Choroid plexus epithelial cell (primary cell): ENCODE data around the gene MUC20.

Experiments
- DNase-seq: peaks from one replicate; pipeline ENCODE4 v3.0.0-alpha.2; 2010; ENCODE audit warnings: low read depth
- H3K4me3 ChIP-seq: 2 replicates; pipeline ENCODE4 v1.5.1; 2011; ENCODE audit warnings: low read depth, mild to moderate bottlenecking, control low read depth, low read length, moderate library complexity
- TF ChIP-seq, protein P1 (sequence below): conservative IDR thresholded peaks from 2 replicates; pipeline ENCODE4 v1.5.1; 2011; ENCODE audit warnings: low read depth, mild to moderate bottlenecking, control low read depth, inconsistent platforms, low read length, moderate library complexity

MUC20 gene

DNA sequence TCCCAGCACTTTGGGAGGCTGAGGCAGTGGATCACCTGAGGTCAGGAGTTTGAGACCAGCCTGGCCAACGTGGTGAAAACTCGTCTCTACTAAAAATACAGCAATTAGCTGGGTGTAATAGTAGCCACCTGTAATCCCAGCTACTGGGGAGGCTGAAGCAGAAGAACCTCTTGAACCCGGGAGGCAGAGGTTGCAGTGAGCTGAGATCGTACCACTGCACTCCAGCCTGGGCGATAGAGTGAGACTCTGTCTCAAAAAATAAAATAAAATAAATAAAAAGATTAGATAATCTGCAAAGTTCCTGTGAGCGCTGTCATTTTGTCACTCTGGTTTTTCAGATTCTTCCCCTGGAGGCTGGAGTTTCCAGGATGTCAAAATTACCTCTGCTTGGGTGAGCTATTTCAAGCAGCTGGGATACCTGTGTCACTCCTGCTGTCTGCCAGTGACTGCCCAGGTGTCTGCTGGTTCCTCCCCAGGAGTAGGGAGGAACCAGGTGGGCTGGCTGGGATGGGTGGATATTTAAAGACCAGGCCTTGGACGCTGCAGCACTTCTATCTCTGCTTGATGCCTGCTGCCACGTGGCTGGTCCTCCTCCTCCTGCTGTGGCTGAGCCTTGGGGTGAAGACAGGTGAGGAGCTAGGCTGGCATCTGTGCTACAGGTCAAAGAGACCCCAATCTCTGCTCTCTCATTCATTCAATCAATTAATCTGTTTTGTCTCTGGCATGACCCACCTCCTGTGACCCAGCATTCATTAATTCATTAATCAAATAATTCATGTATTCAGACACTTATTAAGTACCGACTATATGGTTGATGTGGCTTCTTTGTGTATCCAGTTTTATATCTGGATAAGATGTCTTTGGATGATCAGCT, 19.5 kb upstream of the MUC20 start:
- H3K4me3 ChIP-seq: no peak overlapping the region
- TF ChIP-seq, protein P1, sequence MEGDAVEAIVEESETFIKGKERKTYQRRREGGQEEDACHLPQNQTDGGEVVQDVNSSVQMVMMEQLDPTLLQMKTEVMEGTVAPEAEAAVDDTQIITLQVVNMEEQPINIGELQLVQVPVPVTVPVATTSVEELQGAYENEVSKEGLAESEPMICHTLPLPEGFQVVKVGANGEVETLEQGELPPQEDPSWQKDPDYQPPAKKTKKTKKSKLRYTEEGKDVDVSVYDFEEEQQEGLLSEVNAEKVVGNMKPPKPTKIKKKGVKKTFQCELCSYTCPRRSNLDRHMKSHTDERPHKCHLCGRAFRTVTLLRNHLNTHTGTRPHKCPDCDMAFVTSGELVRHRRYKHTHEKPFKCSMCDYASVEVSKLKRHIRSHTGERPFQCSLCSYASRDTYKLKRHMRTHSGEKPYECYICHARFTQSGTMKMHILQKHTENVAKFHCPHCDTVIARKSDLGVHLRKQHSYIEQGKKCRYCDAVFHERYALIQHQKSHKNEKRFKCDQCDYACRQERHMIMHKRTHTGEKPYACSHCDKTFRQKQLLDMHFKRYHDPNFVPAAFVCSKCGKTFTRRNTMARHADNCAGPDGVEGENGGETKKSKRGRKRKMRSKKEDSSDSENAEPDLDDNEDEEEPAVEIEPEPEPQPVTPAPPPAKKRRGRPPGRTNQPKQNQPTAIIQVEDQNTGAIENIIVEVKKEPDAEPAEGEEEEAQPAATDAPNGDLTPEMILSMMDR: no peak
- DNase-seq: no peak

DNA sequence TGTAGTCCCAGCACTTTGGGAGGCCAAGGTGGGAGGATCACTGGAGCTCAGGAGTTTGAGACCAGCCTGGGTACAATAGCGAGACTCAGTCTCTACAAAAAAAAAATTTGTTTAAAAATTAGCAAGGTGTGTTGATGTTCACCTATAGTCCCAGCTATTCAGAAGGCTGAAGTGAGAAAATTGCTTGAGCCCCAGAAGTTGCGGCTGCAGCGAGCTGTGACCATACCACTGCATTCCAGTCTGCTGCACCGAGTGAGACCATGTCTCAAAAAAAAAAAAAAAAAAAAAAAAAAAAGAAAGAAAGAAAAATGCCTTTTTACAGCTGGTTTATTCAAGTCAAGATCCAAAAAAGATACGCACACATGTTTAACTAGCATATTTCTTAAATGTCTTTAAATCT, 17.0 kb upstream of the MUC20 start:
- TF ChIP-seq, protein P1: no peak
- H3K4me3 ChIP-seq: no peak overlapping the region
- DNase-seq: no peak

DNA sequence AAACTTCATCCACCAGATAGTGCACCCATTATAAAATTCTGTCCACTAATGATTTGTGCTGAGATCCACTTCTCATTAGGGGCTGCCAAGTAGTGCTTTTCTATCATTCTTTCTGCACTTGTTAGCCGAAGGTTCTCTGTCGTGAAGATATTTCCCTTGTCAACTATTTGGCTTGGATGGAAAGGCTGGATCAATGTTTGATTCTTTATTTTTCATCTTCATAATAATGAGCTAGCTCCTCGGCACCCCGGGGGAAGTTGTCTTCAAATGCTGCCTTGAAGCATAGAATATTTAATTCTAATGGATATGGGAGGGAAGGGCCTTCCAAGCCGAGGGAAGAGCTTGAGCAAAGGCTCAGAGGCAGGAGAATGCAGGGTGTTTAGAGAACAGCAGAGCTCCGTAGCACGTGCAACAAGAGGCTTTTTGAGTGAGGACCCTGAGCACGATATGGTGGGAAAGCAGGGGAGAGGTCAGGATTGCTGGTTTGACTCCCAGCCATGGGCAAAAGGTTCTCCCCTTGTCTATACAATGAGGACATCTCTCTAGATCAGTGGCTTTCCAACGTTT, 16.3 kb upstream of the MUC20 start:
- DNase-seq: no peak
- TF ChIP-seq, protein P1: no peak
- no peak overlapping the region for H3K4me3 ChIP-seq

DNA sequence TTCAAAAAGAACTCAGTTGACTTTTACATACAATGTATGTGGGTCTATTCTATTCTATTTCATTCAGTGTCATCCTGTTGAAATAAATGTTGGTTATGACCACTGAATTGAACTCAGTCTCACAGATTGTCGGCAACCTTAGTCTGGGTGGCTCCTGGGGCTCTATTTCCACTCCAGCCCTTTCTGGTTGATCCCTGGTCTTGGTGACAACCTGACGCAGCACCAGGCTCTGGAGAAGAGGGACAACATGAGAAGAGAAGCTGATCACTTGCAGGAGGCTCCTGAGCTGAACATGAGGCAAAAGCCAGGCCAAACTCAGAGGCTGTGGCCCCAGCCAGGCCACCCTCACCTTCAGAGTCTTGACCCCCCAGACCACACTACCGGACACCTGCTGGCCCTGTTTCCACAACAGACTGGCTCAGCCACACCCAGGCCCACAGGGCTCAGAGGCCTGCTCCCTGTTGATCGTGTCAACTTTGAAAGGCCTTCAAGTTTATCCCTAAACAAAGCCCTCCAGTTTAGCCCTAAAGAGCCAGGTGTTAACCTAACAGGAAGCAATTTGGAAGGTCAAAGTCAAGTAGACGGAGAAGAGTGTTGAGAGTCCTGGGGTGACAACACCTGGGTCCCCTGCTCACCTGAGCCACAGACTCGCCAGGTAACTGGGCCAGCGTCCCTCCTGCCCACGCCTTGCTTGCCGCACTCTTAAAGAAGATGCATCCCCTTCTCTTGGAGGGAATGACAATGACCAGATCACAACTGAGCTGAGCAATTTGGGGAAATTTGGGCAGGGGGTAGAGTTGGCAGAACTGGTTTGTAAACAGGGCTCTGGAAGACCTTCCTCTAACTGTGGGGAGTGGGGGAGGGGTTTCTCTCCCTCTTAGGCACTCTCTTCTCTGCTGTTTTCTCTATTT, 15.4 kb upstream of the MUC20 start:
- DNase-seq: no peak
- H3K4me3 ChIP-seq: no peak overlapping the region
- TF ChIP-seq, protein P1: no peak

DNA sequence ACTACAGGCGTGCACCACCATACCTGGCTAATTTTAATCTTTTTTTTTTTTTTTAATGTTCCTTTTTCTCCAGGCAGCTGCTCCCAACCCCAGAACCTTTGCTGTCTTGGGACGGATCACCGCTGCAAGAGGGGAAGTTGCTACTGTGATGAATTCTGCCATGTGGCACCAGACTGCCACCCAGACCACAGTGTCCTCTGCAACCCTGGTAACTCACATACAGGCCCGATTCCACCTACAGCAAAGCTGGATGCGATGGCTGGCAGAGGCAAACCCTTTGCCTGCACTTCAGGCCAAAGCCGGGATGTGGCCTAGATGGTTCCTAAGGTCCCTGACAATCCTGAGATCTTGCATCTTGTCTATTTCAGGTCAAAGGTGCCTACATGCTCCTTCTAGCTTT, 12.7 kb upstream of the MUC20 start:
- no peak overlapping the region for H3K4me3 ChIP-seq
- TF ChIP-seq, protein P1: no peak
- DNase-seq: no peak

DNA sequence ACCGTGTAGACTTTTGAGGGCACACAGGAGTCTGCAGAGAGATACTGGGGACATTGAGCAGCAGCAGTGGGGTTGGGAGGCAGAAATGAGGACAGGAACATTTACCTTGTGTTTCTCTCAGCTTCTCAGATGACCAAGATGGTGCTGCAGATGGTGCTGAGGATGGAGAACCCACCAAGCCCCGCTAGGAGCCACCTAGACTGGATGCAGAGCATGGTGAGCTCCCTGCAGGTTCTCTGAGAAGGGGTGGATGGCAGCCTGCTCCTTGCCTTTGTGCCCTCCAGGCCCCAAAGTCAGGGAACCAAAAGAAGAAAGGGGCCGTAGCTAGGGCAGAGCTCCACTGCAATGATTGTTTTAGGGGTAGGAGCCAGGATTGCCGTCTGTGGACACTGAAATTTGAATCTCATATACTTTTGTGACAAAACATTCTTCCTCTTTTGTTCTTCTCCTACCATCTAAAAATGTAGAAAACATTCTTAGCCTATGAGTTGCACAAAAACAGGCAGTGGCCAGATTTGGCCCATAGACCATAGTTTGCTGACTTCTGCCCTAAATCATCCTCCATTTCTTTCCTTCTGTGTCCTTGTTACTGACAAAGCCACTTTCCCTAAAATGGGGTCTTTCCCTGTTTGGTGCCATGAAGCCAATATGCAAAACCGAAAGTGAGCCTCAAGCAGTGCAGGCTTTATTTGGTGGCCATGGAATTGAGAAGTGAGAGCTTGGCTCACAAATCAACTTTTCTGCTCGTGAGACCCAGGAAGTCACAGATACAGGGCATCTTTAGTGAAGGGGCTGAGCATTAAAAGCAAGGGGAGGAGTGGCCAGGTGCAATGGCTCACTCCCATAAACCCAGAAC, 11.9 kb upstream of the MUC20 start:
- no peak for DNase-seq
- TF ChIP-seq, protein P1: no peak
- H3K4me3 ChIP-seq: no peak overlapping the region
